ENCODE data around the gene DNAH17.

DNAH17 gene

GRCh38 chr17:78415821-78416711 lies 161.1 kb downstream of the DNAH17 start:
- DNase-seq, result no peak
- H3K27me3 ChIP-seq (ENCODE audit: insufficient read depth, low read depth, severe bottlenecking), result no peaks in the 10 kb centered on the region
- no peak overlapping the region for H3K4me3 ChIP-seq (ENCODE audit: low read depth, low read length)
- peaks cover 53% of the 10 kb centered on the region for H3K36me3 ChIP-seq
- no peak overlapping the region for H3K27ac ChIP-seq
- no peak for TF ChIP-seq CTCF (IDR thresholded peaks at IDR 0.05; ENCODE audit: low read depth, low read length)
- no peaks in the 10 kb centered on the region for H3K9me3 ChIP-seq (ENCODE audit: severe bottlenecking)

DNA sequence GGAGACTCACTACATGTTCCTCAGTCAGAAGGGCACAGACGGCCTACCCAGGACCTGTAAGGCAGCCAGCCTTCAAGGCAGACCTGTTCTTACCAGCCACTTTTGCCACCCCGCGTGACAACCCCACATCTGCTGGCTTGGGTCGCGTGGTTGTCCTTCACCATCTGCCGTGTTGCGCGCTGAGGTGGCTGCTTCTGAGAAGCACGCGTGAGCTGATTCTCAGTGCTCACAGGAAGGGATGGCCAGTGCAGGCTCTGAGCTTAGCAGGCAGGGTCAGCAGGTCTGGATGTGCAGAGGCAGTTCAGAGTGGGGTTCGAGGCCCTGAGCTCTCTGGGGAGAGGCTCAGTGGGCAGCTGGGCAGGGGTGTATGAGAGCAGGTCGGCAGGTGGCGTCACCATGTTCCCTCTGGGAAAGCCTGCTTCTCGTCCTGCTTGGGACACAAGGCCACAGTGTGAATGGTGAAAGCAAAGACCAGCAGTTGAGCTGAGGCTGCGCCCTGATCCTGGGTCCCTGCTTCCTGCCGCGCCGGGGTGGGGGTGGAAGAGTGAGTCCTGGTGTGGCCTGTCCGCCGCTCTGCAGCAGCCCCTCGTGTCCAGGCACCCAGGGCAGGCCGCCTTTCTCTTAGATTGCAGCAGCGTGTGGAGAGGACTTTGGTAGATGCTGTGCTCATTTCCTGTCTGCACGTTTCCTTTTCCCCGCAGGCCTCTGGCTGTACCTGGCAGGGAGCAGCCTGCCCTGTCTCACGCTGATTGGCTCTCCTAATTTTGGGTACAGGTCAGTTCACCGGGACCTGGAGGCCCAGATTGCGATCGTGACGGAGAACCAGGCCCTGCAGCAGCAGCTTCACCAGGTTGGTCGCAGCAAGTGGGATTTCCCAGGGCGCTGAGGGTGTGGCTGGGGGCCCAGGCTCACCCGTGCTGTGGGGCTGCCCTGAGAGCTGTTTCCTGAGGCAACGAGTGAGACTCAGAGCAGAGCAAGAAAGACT lies 162.7 kb downstream of the DNAH17 start:
- H3K27me3 ChIP-seq (ENCODE audit: insufficient read depth, low read depth, severe bottlenecking), result no peaks in the 10 kb centered on the region
- peaks cover 44% of the 10 kb centered on the region for H3K36me3 ChIP-seq
- TF ChIP-seq CTCF (IDR thresholded peaks at IDR 0.05; ENCODE audit: low read depth, low read length), result no peak
- no peak overlapping the region for H3K4me3 ChIP-seq (ENCODE audit: low read depth, low read length)
- no peak for DNase-seq
- H3K27ac ChIP-seq, result no peak overlapping the region
- H3K9me3 ChIP-seq (ENCODE audit: severe bottlenecking), result no peaks in the 10 kb centered on the region

- Histone ChIP-seq H3K27ac (no peak overlapping the region), H3K36me3 (peaks cover 40% of the 10 kb centered on the region)
Observed at GRCh38 chr17:78412403-78412802, 164.8 kb downstream of the DNAH17 start.

GRCh38 chr17:78411241-78411857 lies 165.8 kb downstream of the DNAH17 start:
- Histone ChIP-seq H3K27me3 (ENCODE audit: insufficient read depth, low read depth, severe bottlenecking) (no peaks in the 10 kb centered on the region), H3K27ac (no peak overlapping the region), H3K4me3 (ENCODE audit: low read depth, low read length) (no peak overlapping the region), H3K9me3 (ENCODE audit: severe bottlenecking) (no peaks in the 10 kb centered on the region), H3K36me3 (peaks cover 42% of the 10 kb centered on the region)
- no peak for DNase-seq
- TF ChIP-seq CTCF (IDR thresholded peaks at IDR 0.05; ENCODE audit: low read depth, low read length), result no peak

More at GRCh38 chr17:78412403-78412802, 164.8 kb downstream of the DNAH17 start:
- DNase-seq, result no peak
- H3K9me3 ChIP-seq (ENCODE audit: severe bottlenecking), result no peaks in the 10 kb centered on the region
- peak; percentile 82 for TF ChIP-seq CTCF (IDR thresholded peaks at IDR 0.05; ENCODE audit: low read depth, low read length)
- no peaks in the 10 kb centered on the region for H3K27me3 ChIP-seq (ENCODE audit: insufficient read depth, low read depth, severe bottlenecking)
- H3K4me3 ChIP-seq (ENCODE audit: low read depth, low read length), result no peak overlapping the region

DNA sequence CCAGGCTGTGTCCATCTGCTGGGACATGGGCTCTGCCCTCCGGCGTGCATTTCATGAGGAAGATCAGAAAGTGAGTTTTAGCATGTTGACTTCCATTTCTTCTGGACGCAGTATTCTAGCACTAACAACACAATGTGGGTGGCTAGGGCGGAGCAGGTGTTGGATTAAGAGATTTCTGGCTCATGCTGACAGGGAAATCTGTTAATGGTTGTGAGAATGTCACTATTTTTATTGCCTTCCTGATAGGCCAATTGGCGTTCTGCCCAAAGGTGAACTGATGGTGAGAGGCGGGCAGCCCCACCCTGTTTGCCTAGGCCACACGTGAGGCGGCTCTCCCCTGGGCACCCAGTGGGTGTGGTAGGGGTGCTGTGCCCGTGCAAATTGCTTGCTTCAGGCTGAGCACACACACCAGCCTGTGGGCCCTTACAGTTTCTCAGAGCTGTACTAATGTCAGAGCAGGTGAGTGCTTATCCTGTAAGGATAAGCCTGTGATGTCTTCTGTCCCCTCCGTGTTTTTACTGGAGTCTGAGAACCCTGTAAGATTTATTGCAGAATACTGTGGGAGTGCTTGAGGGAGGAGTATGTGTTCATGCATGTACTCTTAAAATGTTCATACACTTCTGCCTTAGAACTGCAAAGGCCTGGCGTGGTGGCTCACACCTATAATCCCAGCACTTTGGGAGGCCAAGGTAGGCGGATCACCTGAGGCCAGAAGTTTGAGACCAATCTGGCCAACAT lies 167.8 kb downstream of the DNAH17 start:
- peaks cover 43% of the 10 kb centered on the region for H3K36me3 ChIP-seq
- H3K27me3 ChIP-seq (ENCODE audit: insufficient read depth, low read depth, severe bottlenecking), result no peaks in the 10 kb centered on the region
- peak overlapping the region; percentile 44 for H3K27ac ChIP-seq
- TF ChIP-seq CTCF (IDR thresholded peaks at IDR 0.05; ENCODE audit: low read depth, low read length), result no peak
- DNase-seq, result peak; percentile 66
- no peaks in the 10 kb centered on the region for H3K9me3 ChIP-seq (ENCODE audit: severe bottlenecking)
- H3K4me3 ChIP-seq (ENCODE audit: low read depth, low read length), result no peak overlapping the region; the same call in 1 of the 2 replicates

Measured in WERI-Rb-1 (cell line).